GM19025 (cell line): ENCODE measurements around the gene SPATA31D4.
"Not testable (repeated sequence)": the region's sequence is repeated elsewhere in the genome, so short reads cannot be mapped to it uniquely, and the experiment has no call there.

Experiments
- ATAC-seq: cut with Tn5 transposase; IDR thresholded peaks from one replicate; pipeline ENCODE4 v1.9.1; 2021; ENCODE audit warnings: mild to moderate bottlenecking, low read depth, moderate library complexity; ENCODE audit not compliant: unreplicated experiment

The SPATA31D4 gene

DNA sequence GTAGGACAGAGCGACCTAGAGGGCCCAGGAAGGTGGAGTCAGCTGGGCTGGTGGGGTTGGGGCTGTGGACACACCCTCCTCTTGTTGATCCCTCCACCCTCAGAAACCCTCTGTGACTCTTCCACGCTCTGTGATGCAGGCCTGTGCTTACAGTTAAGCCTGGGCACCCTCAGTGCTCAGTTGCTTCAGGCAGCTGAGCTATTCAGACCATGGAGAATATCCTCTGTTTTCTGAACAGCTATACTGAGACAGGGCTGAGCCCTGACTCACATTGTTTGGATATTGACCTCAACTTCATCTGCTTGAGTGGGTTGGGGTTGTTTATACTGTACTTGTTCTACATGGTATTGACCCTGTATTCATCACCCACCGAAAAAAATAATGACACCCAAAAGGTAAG is at the start of gene SPATA31D4:
Gene SPATA31D4, plus strand, starts transcription at position 124 of the 400 bp plus-strand sequence. Its CDS starts 86 bp downstream, at position 210.
- ATAC-seq = not testable (repeated sequence)

DNA sequence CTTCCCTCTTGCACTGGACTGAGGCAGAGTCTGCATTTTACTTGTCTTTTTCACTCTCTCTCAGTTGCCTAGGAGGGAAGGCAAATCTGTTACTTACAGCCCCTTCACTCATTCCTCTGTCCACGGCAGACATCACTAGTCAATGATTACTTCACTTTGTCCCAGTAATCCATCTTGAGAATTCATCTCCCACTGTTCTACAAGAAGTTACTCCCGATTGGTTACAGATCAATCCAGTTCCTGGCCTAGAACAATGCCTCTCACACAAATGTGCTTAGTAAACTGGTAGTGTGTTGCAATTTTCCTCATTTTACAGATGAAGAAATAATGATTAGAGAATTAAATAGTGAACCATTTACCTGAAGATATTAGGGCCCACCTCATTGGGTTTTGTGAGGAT is 49.7 kb upstream of the SPATA31D4 start:
- ATAC-seq = no peak

DNA sequence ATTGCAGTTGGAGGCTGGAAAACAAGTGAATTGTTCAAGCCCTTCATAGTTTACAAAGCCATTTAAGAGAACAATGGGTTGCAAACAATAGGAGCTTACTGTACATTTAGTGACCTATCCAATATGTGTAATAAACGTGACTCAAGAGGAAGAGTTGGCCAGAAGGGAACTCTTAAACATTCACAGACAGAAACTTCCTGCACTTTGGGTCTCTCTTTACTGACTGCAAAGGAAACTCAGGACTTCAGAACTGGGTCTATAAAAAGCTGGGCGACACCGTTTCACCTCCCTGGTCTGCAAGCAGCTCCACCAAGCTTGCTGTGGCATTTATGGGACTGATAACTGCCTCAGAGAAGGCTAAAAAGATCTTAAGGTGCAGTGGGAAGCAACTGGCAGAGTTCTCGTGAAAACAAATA is 48.7 kb upstream of the SPATA31D4 start:
- no peak for ATAC-seq

- ATAC-seq = no peak
Measured at GRCh38 chr9:81885602-81886001, 42.6 kb upstream of the SPATA31D4 start.

- no peak for ATAC-seq
Measured at GRCh38 chr9:81886665-81887064, 41.6 kb upstream of the SPATA31D4 start.

- no peak for ATAC-seq
Measured at GRCh38 chr9:81890104-81890503, 38.1 kb upstream of the SPATA31D4 start.

DNA sequence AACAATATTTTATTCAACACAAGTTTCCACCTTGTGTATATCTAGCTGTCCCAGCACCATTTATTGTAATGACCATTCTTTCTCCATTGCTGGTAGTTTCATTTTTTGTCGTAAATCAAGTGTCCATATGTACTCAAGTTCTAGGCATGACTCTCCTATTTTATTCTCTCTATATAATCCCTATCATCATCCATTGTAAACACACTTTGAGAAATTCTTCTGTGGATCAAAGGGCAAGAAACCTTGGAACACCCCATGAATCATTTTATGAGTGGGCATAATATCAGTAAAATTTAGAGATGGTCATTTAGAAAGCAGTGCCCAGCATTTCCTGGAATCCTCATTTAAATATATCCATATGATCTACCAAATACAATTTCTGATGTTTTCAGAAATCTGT is 35.8 kb upstream of the SPATA31D4 start:
- ATAC-seq = no peak

- ATAC-seq = no peak
Measured at GRCh38 chr9:81893929-81894328, 34.3 kb upstream of the SPATA31D4 start.

DNA sequence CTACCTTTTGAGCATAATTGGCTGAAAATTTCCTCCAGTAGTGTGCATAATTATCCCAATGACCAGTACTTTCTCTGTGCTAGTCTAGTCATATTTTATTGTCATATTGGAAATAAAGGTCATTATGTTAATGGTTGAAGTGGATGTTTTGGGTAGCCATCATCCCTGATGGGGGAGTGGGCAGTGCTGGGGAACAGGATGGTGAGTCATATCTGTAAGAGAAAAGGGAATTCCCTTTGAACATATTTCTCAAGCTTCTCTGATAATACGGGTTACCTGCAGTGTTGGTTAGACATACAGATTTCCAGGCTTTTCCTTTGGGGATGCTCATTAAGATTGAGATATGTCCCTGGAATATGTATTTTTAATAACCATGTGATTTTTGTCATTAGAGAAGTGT is 33.3 kb upstream of the SPATA31D4 start:
- no peak for ATAC-seq

DNA sequence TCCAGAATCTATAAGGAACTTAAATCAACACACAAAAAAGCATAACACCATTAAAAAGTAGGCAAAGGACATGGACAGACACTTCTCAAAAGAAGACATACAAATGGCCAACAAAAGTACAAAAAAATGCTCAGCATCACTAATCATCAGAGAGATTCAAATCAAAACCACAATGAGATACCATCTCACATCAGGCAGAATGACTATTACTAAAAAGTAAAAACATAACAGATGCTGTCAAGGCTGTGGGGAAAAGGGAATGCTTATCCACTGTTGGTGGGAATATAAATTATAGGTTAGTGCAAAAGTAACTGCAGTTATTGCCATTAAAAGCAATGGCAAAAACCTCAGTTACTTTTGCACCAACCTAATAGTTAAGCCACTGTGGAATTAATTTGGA is 32.2 kb upstream of the SPATA31D4 start:
- ATAC-seq = no peak

DNA sequence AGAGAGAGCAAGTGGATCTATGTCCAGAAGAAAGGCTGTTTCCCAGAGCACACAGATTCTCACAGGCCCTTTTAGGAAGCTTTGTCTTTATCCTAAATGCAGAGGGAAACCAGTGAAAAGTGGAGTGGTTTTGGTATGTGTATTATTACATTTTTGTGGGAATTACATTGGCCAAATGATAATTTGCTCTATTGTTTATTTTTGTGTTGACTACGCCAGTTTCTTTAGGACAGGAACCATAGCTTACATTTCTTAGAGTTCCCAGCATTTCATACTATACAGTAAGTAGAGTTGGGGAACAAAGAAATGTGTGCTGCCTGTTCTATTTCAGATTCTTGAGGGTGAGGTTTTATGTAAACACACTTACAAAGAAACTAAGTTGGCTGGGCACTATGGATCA is 29.4 kb upstream of the SPATA31D4 start:
- no peak for ATAC-seq

DNA sequence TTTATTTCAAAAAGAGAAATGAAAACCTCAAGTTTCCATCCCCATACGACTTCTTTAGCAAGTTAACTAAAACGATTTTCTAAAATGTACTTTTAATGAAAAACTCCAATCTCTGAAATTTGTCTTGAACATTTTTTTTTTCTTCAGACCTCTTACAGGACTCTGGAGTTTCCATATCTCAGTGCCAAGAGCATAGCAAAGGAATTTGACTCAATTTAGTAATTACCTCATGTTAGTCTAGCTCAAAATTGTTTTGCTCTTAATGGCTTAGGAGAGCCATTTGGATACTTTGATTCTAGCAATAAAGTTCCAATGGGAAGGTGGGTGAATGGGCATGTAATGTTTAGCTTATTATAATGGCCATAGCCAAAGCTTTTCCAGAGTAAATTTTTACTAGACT is 26.0 kb upstream of the SPATA31D4 start:
- ATAC-seq = no peak

GRCh38 chr9:81902626-81903025 is 25.6 kb upstream of the SPATA31D4 start:
- ATAC-seq = no peak

GRCh38 chr9:81906671-81907070 is 21.6 kb upstream of the SPATA31D4 start:
- no peak for ATAC-seq

- no peak for ATAC-seq
Measured at GRCh38 chr9:81912135-81912534, 16.1 kb upstream of the SPATA31D4 start.

GRCh38 chr9:81915801-81916505 is 12.3 kb upstream of the SPATA31D4 start:
- no peak for ATAC-seq

- not testable (repeated sequence) for ATAC-seq
Measured at GRCh38 chr9:81918507-81918906, 9.7 kb upstream of the SPATA31D4 start.

DNA sequence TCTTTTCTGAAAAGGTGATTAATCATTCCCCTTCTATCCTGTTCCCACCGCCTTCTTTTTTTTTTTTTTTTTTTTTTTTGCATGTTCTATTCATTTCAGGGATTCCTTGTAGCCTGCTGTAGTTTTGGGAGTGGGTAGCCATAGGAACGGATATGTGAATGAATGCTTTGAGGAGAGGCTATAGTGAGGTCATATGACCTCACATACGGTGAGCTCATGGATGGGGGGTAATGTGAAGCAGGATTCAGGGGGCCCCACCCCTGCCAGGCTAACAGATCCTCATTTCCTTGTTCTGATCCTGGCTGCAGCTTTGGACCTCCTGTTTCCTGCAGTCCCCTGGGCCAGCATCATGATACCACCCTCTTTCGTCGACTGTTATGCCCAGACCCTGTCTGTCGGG is 1.9 kb downstream of the SPATA31D4 start:
- ATAC-seq = not testable (repeated sequence)

- not testable (repeated sequence) for ATAC-seq
Measured at GRCh38 chr9:81933547-81933946, 5.3 kb downstream of the SPATA31D4 start.

DNA sequence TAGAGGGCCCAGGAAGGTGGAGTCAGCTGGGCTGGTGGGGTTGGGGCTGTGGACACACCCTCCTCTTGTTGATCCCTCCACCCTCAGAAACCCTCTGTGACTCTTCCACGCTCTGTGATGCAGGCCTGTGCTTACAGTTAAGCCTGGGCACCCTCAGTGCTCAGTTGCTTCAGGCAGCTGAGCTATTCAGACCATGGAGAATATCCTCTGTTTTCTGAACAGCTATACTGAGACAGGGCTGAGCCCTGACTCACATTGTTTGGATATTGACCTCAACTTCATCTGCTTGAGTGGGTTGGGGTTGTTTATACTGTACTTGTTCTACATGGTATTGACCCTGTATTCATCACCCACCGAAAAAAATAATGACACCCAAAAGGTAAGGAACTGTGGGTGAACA is 15.2 kb downstream of the SPATA31D4 start, which contains the start of gene SPATA31D3:
Gene SPATA31D3, plus strand, starts transcription at position 108 of the 400 bp plus-strand sequence. Its CDS starts 86 bp downstream, at position 194.
- not testable (repeated sequence) for ATAC-seq

DNA sequence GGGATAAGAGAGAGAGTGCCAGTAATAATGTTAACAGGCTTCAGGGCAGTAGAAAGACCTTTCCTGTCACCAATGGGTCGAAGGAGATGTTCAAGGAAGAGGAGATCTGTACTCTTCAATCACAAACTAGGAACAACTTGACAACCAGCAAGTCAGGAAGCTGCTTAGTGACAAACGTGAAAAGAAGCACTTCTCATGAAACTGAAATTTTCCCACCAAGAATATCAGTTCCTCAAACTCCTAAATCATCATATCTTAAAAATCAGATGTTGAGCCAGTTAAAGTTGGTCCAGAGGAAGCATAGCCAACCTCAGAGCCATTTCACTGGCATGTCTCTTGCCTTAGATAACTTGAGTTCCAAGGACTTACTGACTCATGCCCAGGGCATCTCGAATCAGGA is 20.4 kb downstream of the SPATA31D4 start:
- not testable (repeated sequence) for ATAC-seq

DNA sequence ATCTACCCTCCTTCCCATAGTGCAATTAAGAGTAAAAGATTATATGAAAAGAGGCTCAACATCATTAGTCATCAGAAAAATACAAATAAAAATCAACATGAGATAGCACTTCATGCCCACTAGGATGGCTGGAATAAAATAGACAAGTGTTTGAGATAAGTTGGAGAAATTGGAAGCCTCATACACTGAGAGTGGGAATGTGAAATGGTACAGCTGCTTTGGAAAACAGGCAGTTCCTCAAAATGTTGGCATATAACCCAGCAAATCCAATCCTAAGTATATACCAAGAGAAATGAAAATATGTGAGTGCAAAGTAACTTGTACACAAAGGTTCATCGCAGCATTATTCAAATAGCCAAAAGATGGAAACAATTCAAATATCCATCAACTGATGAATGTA is 24.9 kb downstream of the SPATA31D4 start:
- no peak for ATAC-seq
